GM18909 (cell line): ENCODE data around the gene BLOC1S3.

Experiments used
- ATAC-seq: cut with Tn5 transposase; IDR thresholded peaks from one replicate; pipeline ENCODE4 v1.9.1; 2021; ENCODE audit warnings: mild to moderate bottlenecking; ENCODE audit not compliant: unreplicated experiment, poor library complexity

The BLOC1S3 gene

GRCh38 chr19:45179072-45179891 lies 698 bp downstream of the BLOC1S3 start:
- ATAC-seq = no peak

GRCh38 chr19:45179892-45180370 lies 1.3 kb downstream of the BLOC1S3 start:
- no peak for ATAC-seq

GRCh38 chr19:45180936-45181335 lies 2.4 kb downstream of the BLOC1S3 start:
- no peak for ATAC-seq

- ATAC-seq = no peak
Observed at GRCh38 chr19:45182758-45183157, 4.2 kb downstream of the BLOC1S3 start.

- no peak for ATAC-seq
Observed at GRCh38 chr19:45184115-45184514, 5.5 kb downstream of the BLOC1S3 start.

- no peak for ATAC-seq
Observed at GRCh38 chr19:45186509-45187334, 8.1 kb downstream of the BLOC1S3 start.

GRCh38 chr19:45187421-45188100 lies 9.0 kb downstream of the BLOC1S3 start:
- no peak for ATAC-seq

GRCh38 chr19:45189971-45190370 lies 11.4 kb downstream of the BLOC1S3 start:
- no peak for ATAC-seq

- no peak for ATAC-seq
Observed at GRCh38 chr19:45191375-45191774, 12.8 kb downstream of the BLOC1S3 start.

- no peak for ATAC-seq
Observed at GRCh38 chr19:45195764-45196163, 17.2 kb downstream of the BLOC1S3 start.

- no peak for ATAC-seq
Observed at GRCh38 chr19:45200568-45200967, 22.0 kb downstream of the BLOC1S3 start.

- ATAC-seq = no peak
Observed at GRCh38 chr19:45202637-45203036, 24.1 kb downstream of the BLOC1S3 start.

- ATAC-seq = no peak
Observed at GRCh38 chr19:45205810-45206209, 27.2 kb downstream of the BLOC1S3 start.

GRCh38 chr19:45206328-45206727 lies 27.7 kb downstream of the BLOC1S3 start:
- ATAC-seq = no peak

- no peak for ATAC-seq
Observed at GRCh38 chr19:45211751-45212381, 33.3 kb downstream of the BLOC1S3 start.

GRCh38 chr19:45213031-45213430 lies 34.4 kb downstream of the BLOC1S3 start:
- no peak for ATAC-seq

GRCh38 chr19:45215391-45216191 lies 37.0 kb downstream of the BLOC1S3 start:
- ATAC-seq = no peak

GRCh38 chr19:45216667-45217066 lies 38.1 kb downstream of the BLOC1S3 start:
- no peak for ATAC-seq

GRCh38 chr19:45217193-45217956 lies 38.8 kb downstream of the BLOC1S3 start:
- ATAC-seq = no peak
